GM21515 (cell line): Measurements from ENCODE around the gene SYNPR.

ENCODE experiments used
- ATAC-seq: cut with Tn5 transposase; IDR thresholded peaks from one replicate; pipeline ENCODE4 v1.9.1; 2021; ENCODE audit not compliant: unreplicated experiment

The SYNPR gene

GRCh38 chr3:63370094-63370493 lies 92.0 kb downstream of the SYNPR start:
- ATAC-seq = no peak

- no peak for ATAC-seq
These were observed 104.9 kb downstream of the SYNPR start for GRCh38 chr3:63383040-63383439.

- ATAC-seq = no peak
These were observed 106.3 kb downstream of the SYNPR start for GRCh38 chr3:63384382-63384781.

GRCh38 chr3:63385629-63386028 lies 107.5 kb downstream of the SYNPR start:
- ATAC-seq = no peak

- no peak for ATAC-seq
These were observed 108.5 kb downstream of the SYNPR start for GRCh38 chr3:63386568-63386967.

GRCh38 chr3:63387568-63387967 lies 109.5 kb downstream of the SYNPR start:
- no peak for ATAC-seq

- ATAC-seq = no peak
These were observed 112.7 kb downstream of the SYNPR start for GRCh38 chr3:63390710-63391230.

- ATAC-seq = no peak
These were observed 117.9 kb downstream of the SYNPR start for GRCh38 chr3:63395960-63396359.

GRCh38 chr3:63400246-63400860 lies 122.2 kb downstream of the SYNPR start:
- ATAC-seq = no peak

- ATAC-seq = no peak
These were observed 127.8 kb downstream of the SYNPR start for GRCh38 chr3:63405882-63406281.

- no peak for ATAC-seq
These were observed 135.4 kb downstream of the SYNPR start for GRCh38 chr3:63413523-63413922.

- ATAC-seq = no peak
These were observed 136.5 kb downstream of the SYNPR start for GRCh38 chr3:63414607-63415006.

- ATAC-seq = no peak
These were observed 151.8 kb downstream of the SYNPR start for GRCh38 chr3:63429905-63430304.

- no peak for ATAC-seq
These were observed 152.8 kb downstream of the SYNPR start for GRCh38 chr3:63430875-63431274.

GRCh38 chr3:63437858-63438257 lies 159.8 kb downstream of the SYNPR start:
- no peak for ATAC-seq

GRCh38 chr3:63438826-63439371 lies 160.8 kb downstream of the SYNPR start:
- ATAC-seq = no peak

GRCh38 chr3:63441262-63441661 lies 163.2 kb downstream of the SYNPR start:
- ATAC-seq = no peak

GRCh38 chr3:63442918-63443317 lies 164.8 kb downstream of the SYNPR start:
- ATAC-seq = no peak

- no peak for ATAC-seq
These were observed 171.9 kb downstream of the SYNPR start for GRCh38 chr3:63450023-63450422.

GRCh38 chr3:63450634-63451363 lies 172.7 kb downstream of the SYNPR start:
- no peak for ATAC-seq

GRCh38 chr3:63456901-63457300 lies 178.8 kb downstream of the SYNPR start:
- ATAC-seq = no peak

- ATAC-seq = no peak
These were observed 180.3 kb downstream of the SYNPR start for GRCh38 chr3:63458405-63458804.
